K562 (cell line): ENCODE results near the gene GART. TPM values are rescaled to one million over a fixed set of nuclear protein-coding genes. Genes with fewer than 3 reads are reported as not detected.

Experiments used
- GTF2A2 ChIP-seq: IDR thresholded peaks from 2 replicates; pipeline ENCODE4 v1.6.1; 2016; ENCODE audit warnings: mild to moderate bottlenecking, missing genetic modification characterization, missing compliant biosample characterization
- KAT7 ChIP-seq: sonication (generic); formaldehyde crosslinking; IDR thresholded peaks from 2 replicates; pipeline ENCODE4 v1.8.0; 2022; ENCODE audit warnings: missing genetic modification reagents, mild to moderate bottlenecking, borderline replicate concordance
- KLF1 ChIP-seq: fragments of 450-650 bp; IDR thresholded peaks from 2 replicates; pipeline ENCODE4 v1.6.1; 2016; ENCODE audit warnings: missing genetic modification characterization, missing compliant biosample characterization
- RBM22 ChIP-seq: fragments of 200-400 bp; formaldehyde crosslinking; IDR thresholded peaks from 2 replicates; pipeline ENCODE4 v1.6.1; 2018; ENCODE audit warnings: low read length, low read depth; ENCODE audit not compliant: poor library complexity, severe bottlenecking
- polyA plus RNA-seq, 8 experiments: library from polyadenylated mRNA; depleted of rRNA in 4 of 8; stranded (reverse) in 5 of 8; unstranded in 3 of 8; fragments of >200 nt; fragmentation: Nextera tagmentation in 2 of 8; fragmentation: Illumina TruSeq in 1 of 8; extraction: Ambion mirVana in 2 of 8; extraction: Trizol in 1 of 8; gene quantifications; 2 replicates each; pipeline versions ENCODE4 v1.2.1 to v1.2.3, GENCODE V29; 2011 to 2014; ENCODE audit warnings: inconsistent platforms in 1 of 8, missing spikeins in 1 of 8
- total RNA-seq, 7 experiments: library from RNA; depleted of rRNA in 6 of 7; stranded (reverse); fragments of >200 nt in 6 of 7; fragmentation: Illumina TruSeq in 2 of 7; extraction: Trizol in 2 of 7; gene quantifications; 2 replicates each; pipeline versions ENCODE4 v1.2.1 to v1.2.3, GENCODE V29; 2011 to 2021; ENCODE audit warnings: low replicate concordance in 1 of 7
- TF ChIP-seq, protein P1 (sequence below): fragments of 200-800 bp; sonication (Bioruptor generic); IDR thresholded peaks from 2 replicates; pipeline ENCODE4 v1.6.1; 2016; ENCODE audit warnings: missing genetic modification characterization, missing compliant biosample characterization
- TF ChIP-seq, protein P2 (sequence below), 2 experiments: fragments of 450-650 bp; IDR thresholded peaks; 2 replicates each; pipeline ENCODE4 v1.6.1; 2016; ENCODE audit warnings: mild to moderate bottlenecking in 2 of 2, borderline replicate concordance in 1 of 2, low read depth in 1 of 2, moderate library complexity in 1 of 2
- TF ChIP-seq, protein P3 (sequence below): fragments of 250-450 bp; sonication (Bioruptor Pico); IDR thresholded peaks from 2 replicates; pipeline ENCODE4 v1.5.0; 2020; ENCODE audit warnings: mild to moderate bottlenecking
- TF ChIP-seq, protein P4 (sequence below): fragments of 250-450 bp; sonication (Bioruptor Pico); IDR thresholded peaks from 2 replicates; pipeline ENCODE4 v1.5.0; 2021

GART gene
- total and polyA plus RNA-seq, 9 of the 15 experiments (the other 6 are each of a cell fraction or from before 2014, with no cell fraction given) = 141 to 429 (median 349) TPM

DNA sequence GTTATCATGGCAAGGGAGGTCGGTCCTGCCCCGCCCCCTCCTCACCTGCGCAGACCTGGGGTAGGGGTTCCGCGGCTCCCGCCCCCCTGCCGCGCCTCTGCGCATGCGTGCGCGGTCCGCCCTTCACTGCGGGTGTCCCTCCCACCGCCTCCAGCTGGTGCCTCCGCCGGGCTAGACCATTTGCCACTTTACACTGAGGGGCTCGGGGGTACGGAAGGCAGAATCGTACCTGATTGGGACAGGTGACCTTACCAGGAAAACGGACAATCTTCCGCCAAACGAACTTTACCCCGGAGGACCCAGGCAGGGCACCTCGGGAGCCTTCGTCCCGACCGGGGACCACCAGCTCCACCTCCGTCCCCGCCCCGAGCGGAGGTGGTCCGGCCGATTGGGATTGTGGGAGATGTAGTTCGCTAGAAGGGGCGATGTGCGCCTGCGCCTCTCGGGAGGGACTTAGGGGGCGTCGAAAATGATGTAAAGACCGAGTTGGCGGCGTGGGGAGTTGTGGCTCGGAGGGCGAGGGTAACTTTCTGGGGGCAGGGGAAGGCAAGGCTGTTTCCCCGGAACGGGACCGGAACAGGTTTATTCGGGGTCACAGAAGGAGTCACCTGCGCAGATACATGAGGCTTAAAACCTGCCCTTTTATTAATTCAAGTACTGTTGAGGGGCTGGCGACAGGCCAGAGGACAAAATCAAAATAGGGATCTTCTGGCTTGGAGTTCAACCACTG, 50.4 kb downstream of the GART start, which contains the start of gene DNAJC28 (continued):
- TF ChIP-seq, protein P1, sequence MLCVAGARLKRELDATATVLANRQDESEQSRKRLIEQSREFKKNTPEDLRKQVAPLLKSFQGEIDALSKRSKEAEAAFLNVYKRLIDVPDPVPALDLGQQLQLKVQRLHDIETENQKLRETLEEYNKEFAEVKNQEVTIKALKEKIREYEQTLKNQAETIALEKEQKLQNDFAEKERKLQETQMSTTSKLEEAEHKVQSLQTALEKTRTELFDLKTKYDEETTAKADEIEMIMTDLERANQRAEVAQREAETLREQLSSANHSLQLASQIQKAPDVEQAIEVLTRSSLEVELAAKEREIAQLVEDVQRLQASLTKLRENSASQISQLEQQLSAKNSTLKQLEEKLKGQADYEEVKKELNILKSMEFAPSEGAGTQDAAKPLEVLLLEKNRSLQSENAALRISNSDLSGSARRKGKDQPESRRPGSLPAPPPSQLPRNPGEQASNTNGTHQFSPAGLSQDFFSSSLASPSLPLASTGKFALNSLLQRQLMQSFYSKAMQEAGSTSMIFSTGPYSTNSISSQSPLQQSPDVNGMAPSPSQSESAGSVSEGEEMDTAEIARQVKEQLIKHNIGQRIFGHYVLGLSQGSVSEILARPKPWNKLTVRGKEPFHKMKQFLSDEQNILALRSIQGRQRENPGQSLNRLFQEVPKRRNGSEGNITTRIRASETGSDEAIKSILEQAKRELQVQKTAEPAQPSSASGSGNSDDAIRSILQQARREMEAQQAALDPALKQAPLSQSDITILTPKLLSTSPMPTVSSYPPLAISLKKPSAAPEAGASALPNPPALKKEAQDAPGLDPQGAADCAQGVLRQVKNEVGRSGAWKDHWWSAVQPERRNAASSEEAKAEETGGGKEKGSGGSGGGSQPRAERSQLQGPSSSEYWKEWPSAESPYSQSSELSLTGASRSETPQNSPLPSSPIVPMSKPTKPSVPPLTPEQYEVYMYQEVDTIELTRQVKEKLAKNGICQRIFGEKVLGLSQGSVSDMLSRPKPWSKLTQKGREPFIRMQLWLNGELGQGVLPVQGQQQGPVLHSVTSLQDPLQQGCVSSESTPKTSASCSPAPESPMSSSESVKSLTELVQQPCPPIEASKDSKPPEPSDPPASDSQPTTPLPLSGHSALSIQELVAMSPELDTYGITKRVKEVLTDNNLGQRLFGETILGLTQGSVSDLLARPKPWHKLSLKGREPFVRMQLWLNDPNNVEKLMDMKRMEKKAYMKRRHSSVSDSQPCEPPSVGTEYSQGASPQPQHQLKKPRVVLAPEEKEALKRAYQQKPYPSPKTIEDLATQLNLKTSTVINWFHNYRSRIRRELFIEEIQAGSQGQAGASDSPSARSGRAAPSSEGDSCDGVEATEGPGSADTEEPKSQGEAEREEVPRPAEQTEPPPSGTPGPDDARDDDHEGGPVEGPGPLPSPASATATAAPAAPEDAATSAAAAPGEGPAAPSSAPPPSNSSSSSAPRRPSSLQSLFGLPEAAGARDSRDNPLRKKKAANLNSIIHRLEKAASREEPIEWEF (CRISPR knock-in tag) = no peak
- TF ChIP-seq KLF1 (tag) (peak; percentile 63), KAT7 (peak; percentile 85; the same call in 1 of the 2 replicates), RBM22 (no peak), GTF2A2 (tag) (no peak)
- TF ChIP-seq, protein P2, sequence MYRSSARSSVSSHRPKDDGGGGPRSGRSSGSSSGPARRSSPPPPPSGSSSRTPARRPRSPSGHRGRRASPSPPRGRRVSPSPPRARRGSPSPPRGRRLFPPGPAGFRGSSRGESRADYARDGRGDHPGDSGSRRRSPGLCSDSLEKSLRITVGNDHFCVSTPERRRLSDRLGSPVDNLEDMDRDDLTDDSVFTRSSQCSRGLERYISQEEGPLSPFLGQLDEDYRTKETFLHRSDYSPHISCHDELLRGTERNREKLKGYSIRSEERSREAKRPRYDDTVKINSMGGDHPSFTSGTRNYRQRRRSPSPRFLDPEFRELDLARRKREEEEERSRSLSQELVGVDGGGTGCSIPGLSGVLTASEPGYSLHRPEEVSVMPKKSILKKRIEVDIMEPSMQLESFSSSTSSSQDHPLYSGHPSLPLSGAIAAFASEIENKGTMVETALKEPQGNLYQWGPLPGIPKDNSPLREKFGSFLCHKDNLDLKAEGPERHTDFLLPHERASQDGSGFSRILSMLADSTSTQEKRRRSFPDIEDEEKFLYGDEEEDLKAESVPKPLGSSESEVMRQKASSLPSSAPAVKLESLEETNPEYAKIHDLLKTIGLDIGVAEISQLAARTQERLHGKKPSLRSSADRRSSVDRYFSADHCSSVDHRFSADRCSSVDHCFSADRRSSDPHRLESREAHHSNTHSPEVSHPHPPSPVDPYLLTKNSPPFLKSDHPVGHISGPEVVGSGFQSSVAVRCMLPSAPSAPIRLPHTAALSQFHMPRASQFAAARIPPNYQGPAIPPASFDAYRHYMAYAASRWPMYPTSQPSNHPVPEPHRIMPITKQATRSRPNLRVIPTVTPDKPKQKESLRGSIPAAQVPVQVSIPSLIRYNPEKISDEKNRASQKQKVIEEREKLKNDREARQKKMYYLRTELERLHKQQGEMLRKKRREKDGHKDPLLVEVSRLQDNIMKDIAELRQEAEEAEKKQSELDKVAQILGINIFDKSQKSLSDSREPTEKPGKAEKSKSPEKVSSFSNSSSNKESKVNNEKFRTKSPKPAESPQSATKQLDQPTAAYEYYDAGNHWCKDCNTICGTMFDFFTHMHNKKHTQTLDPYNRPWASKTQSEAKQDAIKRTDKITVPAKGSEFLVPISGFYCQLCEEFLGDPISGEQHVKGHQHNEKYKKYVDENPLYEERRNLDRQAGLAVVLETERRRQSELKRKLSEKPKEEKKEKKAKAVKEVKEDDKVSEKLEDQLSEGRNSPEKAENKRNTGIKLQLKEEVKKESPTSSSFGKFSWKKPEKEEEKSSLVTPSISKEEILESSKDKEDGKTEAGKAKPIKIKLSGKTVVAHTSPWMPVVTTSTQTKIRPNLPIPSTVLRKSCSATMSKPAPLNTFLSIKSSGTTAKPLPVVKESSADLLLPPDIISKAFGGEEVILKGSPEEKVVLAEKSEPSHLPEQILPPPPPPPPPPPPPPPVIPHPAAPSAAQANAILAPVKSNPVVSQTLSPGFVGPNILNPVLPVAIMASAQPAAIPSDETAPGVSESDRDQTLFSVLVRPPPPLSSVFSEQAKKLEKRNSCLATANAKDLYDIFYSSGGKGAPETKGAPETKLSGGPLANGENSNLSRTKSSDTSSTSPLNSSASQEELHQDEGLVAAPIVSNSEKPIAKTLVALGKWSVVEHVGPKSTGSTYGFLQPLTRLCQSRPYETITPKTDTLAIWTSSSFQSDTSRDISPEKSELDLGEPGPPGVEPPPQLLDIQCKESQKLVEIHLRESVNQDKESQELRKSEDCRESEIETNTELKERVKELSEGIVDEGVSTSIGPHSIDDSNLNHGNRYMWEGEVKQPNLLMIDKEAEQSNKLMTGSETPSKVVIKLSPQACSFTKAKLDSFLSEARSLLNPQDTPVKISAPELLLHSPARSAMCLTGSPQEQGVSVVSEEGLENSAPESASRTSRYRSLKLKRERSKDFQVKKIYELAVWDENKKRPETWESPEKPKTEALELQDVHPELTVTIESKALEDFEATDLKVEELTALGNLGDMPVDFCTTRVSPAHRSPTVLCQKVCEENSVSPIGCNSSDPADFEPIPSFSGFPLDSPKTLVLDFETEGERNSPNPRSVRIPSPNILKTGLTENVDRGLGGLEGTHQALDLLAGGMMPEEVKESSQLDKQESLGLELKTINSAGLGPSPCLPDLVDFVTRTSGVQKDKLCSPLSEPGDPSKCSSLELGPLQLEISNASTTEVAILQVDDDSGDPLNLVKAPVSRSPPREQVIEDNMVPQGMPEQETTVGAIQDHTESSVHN (IDR thresholded peaks at IDR 0.05; ENCODE audit: borderline replicate concordance in 1 of 2, low read depth in 1 of 2) = no peak
- TF ChIP-seq, protein P3, sequence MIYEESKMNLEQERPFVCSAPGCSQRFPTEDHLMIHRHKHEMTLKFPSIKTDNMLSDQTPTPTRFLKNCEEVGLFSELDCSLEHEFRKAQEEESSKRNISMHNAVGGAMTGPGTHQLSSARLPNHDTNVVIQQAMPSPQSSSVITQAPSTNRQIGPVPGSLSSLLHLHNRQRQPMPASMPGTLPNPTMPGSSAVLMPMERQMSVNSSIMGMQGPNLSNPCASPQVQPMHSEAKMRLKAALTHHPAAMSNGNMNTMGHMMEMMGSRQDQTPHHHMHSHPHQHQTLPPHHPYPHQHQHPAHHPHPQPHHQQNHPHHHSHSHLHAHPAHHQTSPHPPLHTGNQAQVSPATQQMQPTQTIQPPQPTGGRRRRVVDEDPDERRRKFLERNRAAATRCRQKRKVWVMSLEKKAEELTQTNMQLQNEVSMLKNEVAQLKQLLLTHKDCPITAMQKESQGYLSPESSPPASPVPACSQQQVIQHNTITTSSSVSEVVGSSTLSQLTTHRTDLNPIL = no peak
- TF ChIP-seq, protein P4, sequence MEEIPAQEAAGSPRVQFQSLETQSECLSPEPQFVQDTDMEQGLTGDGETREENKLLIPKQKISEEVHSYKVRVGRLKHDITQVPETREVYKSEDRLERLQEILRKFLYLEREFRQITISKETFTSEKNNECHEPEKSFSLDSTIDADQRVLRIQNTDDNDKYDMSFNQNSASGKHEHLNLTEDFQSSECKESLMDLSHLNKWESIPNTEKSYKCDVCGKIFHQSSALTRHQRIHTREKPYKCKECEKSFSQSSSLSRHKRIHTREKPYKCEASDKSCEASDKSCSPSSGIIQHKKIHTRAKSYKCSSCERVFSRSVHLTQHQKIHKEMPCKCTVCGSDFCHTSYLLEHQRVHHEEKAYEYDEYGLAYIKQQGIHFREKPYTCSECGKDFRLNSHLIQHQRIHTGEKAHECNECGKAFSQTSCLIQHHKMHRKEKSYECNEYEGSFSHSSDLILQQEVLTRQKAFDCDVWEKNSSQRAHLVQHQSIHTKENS (CRISPR knock-in tag) = no peak
